HG03342 (cell line): ENCODE measurements around the gene TTYH3.
A peak's percentile ranks its signal among the peaks of the same experiment; 100 is the strongest.
"Not testable (repeated sequence)": the region's sequence is repeated elsewhere in the genome, so short reads cannot be mapped to it uniquely, and the experiment has no call there.

ENCODE experiments used
- ATAC-seq: cut with Tn5 transposase; IDR thresholded peaks from one replicate; pipeline ENCODE4 v1.9.1; 2021; ENCODE audit warnings: mild to moderate bottlenecking, moderate library complexity; ENCODE audit not compliant: unreplicated experiment

The TTYH3 gene

GRCh38 chr7:2681929-2682799 lies 50.4 kb downstream of the TTYH3 start:
- no peak for ATAC-seq

GRCh38 chr7:2684501-2684900 lies 52.7 kb downstream of the TTYH3 start:
- ATAC-seq = no peak

DNA sequence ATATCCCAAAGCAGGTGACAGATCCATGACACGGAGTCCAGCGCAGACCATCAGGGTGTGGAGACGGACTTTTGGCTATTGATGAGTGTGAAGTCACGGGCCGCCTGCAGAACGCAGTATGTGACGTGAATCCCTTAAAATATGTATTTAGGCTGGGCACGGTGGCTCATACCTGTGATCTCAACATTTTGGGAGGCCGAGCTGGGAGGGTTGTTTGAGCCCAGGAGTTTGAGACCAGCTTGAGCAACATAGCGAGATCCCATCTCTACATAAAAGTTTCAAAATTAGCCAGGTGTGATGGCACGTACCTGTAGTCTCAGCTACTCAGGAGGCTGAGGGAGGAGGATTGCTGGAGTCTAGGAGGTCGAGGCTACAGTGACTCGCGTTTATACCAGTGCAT lies 54.3 kb downstream of the TTYH3 start:
- ATAC-seq = no peak

GRCh38 chr7:2687338-2687869 lies 55.6 kb downstream of the TTYH3 start:
- ATAC-seq = no peak

DNA sequence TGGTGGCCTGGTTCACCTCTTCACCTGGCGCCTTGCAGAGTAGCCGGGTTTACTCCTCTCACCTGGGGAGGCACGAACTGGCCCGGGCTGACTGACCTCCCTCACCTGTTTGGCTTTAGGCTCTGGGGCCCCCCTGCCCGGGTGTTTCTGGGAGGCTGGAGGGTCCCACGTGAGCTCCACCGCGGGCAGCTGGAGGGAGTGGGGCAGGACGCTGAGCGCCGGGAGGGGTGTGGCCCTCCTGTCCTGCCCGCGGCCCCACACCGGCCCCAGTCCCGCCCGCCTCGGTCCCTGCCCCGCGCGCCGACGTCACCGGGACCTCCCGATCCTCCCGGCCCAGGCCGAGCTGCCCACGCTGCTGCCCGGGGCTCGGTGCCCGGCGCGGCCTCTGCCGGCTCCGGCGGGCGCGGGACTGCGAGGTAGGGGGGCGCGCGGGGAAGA lies 56.1 kb downstream of the TTYH3 start, which contains the start of gene AMZ1:
TSS of gene AMZ1 (plus strand) at position 322 of the 438 bp plus-strand sequence. CDS start 12,250 bp downstream, outside the sequence.
- ATAC-seq = no peak

GRCh38 chr7:2688409-2689342 lies 56.9 kb downstream of the TTYH3 start:
- ATAC-seq = peak; percentile 82

GRCh38 chr7:2689343-2689847 lies 57.6 kb downstream of the TTYH3 start:
- no peak for ATAC-seq

- no peak for ATAC-seq
Measured at GRCh38 chr7:2689951-2690705, 58.3 kb downstream of the TTYH3 start.

DNA sequence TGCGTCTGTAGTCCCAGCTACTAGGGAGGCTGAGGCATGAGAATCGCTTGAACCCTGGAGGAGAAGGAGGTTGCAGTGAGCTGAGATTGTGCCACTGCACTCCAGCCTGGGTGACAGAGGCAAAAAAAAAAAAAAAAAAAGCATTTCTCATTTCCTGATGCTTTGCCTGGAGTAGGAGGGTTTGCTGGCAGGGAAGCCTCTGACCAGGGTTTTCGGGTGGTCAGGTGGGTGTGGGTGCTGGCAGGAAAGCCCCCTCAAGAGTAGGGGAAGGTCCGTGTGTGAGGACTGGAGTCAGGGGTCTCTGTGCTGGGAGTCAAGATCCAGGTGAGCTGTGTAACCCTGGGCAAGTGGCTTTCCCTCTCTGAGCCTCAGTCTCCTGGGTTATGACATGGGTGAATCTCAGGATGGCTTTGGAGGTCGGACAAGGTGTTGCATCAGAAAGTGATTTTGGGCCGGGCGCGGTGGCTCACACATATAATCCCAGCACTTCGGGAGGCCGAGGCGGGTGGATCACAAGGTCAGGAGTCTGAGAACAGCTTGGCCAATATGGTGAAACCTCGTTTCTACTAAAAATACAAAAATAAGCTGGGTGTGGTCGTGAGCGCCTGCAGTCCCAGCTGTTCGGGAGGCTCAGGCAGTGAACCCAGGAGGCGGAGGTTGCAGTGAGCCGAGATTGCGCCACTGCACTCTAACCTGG lies 59.4 kb downstream of the TTYH3 start:
- no peak for ATAC-seq

DNA sequence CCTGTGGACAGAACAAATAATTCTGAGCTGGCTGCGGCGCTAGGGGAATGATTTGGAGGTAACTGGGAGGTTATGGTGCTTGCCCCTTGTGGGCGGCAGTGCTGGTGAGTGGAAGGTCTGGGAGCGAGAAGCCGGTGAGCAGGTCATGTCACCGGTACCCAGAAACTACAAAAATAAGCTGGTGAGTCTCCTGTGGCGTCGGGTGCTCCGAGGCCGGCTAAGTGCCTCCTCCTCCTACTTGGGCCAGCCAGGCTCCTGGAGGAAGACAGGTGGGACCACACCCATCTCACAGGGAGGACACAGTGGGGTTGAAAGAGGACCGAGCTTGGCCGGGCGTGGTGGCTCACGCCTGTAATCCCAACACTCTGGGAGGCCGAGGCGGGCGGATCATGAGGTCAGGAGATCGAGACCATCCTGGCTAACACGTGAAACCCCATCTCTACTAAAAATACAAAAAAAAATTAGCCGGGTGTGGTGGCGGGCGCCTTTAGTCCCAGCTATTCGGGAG lies 60.2 kb downstream of the TTYH3 start:
- not testable (repeated sequence) for ATAC-seq

DNA sequence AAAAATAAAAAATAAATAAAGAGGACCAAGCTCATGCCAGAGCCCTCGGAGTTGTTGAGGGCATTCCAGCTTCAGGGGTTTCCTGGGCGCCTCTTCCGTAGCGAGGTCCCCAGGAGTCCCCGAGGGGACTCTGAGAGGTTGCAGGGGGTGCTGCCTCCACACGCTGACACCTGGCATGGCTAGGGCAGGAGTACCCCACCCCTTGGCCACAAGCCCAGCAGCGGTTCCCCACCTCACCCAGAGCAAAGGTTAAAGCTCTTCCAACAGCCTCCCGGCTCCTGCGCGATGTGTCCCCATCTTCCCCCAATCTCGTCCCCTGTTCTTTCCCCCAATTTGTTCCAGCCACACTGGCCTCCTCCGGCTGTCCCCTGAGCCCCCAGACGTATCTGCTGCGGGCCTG lies 60.8 kb downstream of the TTYH3 start:
- no peak for ATAC-seq

DNA sequence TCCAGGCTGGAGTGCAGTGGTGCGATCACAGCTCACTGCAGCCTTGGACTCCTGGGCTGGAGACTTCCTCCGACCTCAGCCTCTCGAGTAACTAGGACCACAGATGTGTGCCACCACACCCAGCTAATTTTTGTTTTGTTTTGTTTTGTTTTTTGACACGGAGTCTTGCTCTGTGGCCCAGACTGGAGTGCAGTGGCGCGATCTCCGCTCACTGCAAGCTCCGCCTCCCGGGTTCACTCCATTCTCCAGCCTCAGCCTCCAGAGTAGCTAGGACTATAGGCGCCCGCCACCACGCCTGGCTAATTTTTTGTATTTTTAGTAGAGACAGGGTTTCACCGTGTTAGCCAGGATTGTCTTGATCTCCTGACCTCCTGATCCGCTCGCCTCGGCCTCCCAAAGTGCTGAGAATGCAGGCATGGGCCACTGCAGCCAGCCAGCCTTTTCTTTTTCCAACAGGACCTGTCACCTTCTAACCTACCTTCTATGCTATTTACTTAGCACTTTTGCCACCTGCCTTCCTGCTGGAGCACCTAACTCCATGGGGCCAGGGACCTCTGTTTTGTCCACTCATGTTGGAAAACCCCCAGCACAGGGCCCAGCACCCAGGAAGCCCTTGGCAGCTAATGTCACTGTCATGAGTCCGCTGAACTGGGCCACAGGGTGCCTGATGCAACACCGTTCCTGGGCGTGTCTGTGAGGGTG lies 61.8 kb downstream of the TTYH3 start:
- not testable (repeated sequence) for ATAC-seq

DNA sequence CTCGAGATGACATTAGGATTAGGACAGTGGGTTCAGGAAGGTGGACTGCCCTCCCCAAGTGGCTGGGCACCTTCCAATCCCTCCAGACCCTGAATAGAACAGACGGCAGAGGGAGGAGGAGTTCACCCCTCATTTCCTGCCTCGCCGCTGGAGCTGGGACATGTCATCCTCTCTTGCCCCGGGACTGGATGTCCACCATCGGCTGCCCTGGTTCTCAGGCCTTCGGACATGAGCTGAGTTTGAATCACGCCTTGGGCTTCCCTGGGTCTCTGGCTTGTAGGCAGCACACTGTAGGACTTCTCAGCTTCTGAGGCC lies 62.3 kb downstream of the TTYH3 start:
- ATAC-seq = not testable (repeated sequence)

DNA sequence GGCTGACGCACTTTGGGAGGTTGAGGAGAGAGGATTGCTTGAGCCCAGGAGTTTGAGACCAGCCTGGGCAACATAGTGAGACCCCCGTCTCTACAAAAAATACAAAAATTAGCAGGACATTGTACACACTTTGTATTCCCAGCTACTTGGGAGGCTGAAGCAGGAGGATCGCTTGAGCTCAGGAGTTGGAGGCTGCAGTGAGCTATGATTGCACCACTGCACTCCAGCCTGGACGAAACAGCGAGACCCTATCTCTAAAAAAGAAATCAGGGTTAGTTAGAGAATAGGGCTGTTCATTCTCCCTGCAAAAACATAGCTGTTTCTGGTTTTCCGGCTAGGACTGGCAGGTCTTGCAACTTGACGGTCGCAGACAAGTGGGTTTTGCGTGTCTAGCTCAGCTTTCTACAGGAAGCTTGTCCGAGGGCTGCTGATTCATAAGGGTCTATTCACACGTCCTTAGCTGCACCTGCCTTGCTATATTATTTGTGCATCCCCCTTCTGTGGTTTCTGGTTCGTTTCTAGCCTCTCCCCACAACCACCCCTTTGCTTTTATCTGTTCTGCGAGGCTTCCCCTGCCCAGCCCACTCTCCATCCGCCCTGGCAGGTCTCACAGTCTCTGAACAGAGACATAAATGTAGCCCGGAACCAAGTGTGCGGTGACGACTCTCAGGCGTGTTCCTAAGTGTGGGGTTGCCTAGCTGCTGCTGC lies 66.9 kb downstream of the TTYH3 start:
- ATAC-seq = peak; percentile 96

DNA sequence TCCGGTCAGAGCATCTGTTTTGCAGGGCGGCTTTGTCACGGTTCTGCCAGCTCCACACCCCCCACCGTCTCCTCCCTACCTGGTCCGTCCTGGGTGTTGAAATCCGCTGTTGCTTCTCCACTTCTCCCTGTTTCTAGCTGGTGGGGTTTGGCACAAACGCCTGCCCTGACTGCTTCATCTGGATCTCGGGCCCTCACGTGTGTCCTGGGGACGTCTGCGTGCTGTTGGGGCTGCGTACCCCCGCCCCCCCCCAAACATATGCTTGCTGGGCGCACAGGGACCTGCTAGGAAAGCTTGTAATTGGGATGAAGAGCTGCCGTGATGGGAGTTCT lies 67.5 kb downstream of the TTYH3 start:
- no peak for ATAC-seq

- ATAC-seq = no peak
Measured at GRCh38 chr7:2700141-2700850, 68.5 kb downstream of the TTYH3 start.

DNA sequence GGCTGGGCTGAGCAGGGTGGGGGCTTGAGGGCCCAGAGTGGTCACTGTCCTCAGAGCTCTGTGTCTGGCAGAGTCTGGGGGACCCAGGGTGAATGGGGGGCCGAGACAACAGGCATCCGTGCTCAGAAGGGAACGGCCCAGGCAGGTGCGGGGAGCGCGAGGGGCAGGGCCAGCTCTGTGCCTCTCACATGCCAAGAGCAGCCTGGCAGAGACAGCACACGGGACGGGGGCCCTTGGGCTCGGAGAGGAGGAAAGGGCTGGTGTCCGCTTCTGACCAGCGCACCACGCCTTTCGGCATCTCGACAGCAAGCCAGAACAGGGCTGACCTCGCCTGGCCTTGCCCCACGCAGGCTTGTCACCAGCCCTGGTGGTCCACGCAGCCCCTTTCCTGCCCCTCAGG lies 69.6 kb downstream of the TTYH3 start:
- no peak for ATAC-seq
